Glutamatergic neuron (in vitro differentiated cells): ENCODE data around the gene P2RY8. TPM values are rescaled to one million over a fixed set of nuclear protein-coding genes. Genes with fewer than 3 reads are reported as not detected.
A peak's percentile ranks its signal among the peaks of the same experiment; 100 is the strongest.
"Not testable (repeated sequence)": the region's sequence is repeated elsewhere in the genome, so short reads cannot be mapped to it uniquely, and the experiment has no call there.

Experiments used
- DNase-seq: peaks from one replicate; pipeline ENCODE4 v3.0.0; 2022
- H3K27ac Mint-ChIP-seq: one replicate; pipeline ENCODE4 v1.8.0; 2020; ENCODE audit warnings: mild to moderate bottlenecking, mixed read lengths, inconsistent platforms; ENCODE audit not compliant: unreplicated experiment
- H3K27me3 Mint-ChIP-seq: one replicate; pipeline ENCODE4 v1.8.0; 2020; ENCODE audit warnings: mild to moderate bottlenecking, moderate library complexity, mixed read lengths, inconsistent platforms; ENCODE audit not compliant: unreplicated experiment
- H3K36me3 Mint-ChIP-seq: one replicate; pipeline ENCODE4 v1.8.0; 2020; ENCODE audit warnings: mild to moderate bottlenecking, mixed read lengths, inconsistent platforms; ENCODE audit not compliant: unreplicated experiment
- H3K4me1 Mint-ChIP-seq: one replicate; pipeline ENCODE4 v1.8.0; 2020; ENCODE audit warnings: mild to moderate bottlenecking, low read depth, mixed read lengths, inconsistent platforms; ENCODE audit not compliant: unreplicated experiment
- H3K4me3 Mint-ChIP-seq: one replicate; pipeline ENCODE4 v1.8.0; 2020; ENCODE audit warnings: mild to moderate bottlenecking, mixed read lengths, inconsistent platforms; ENCODE audit not compliant: unreplicated experiment
- H3K9me3 Mint-ChIP-seq: one replicate; pipeline ENCODE4 v1.8.0; 2020; ENCODE audit warnings: mild to moderate bottlenecking, moderate library complexity, mixed read lengths, inconsistent platforms; ENCODE audit not compliant: unreplicated experiment
- CTCF ChIP-seq: fragments of 200-600 bp; sonication (generic); IDR thresholded peaks from one replicate; pipeline ENCODE4 v1.5.0; 2021; ENCODE audit not compliant: partially characterized antibody, unreplicated experiment
- total RNA-seq: library from RNA; stranded (reverse); fragmentation: NEBNext Ultra II Directional; extraction: Animal tissue kit (Norgen Biotek cat#: 25700); gene quantifications from one replicate; pipeline ENCODE4 v1.2.1, GENCODE V29; 2021; ENCODE audit not compliant: unreplicated experiment

Gene P2RY8
- total RNA-seq, 1 donor from 2014 or later = 2.3 TPM

- no peak for TF ChIP-seq CTCF
- Mint-ChIP-seq H3K27me3 (peaks cover 7% of the 10 kb centered on the region), H3K4me1 (peaks cover 8% of the 10 kb centered on the region), H3K36me3 (peaks cover 8% of the 10 kb centered on the region), H3K9me3 (peaks cover 7% of the 10 kb centered on the region), H3K27ac (no peak overlapping the region), H3K4me3 (no peak overlapping the region)
- no peak for DNase-seq
These were observed 44.5 kb downstream of the P2RY8 start for GRCh38 chrX:1492421-1493012.

- DNase-seq = peak; percentile 47
- Mint-ChIP-seq H3K27me3 (peaks cover 7% of the 10 kb centered on the region), H3K4me1 (peaks cover 8% of the 10 kb centered on the region), H3K36me3 (peaks cover 8% of the 10 kb centered on the region), H3K4me3 (no peak overlapping the region), H3K27ac (no peak overlapping the region), H3K9me3 (peaks cover 7% of the 10 kb centered on the region)
- TF ChIP-seq CTCF = no peak
These were observed 45.1 kb downstream of the P2RY8 start for GRCh38 chrX:1491851-1492349.

- DNase-seq, H3K27me3 Mint-ChIP-seq, H3K36me3 Mint-ChIP-seq, H3K9me3 Mint-ChIP-seq, H3K4me3 Mint-ChIP-seq, H3K4me1 Mint-ChIP-seq, H3K27ac Mint-ChIP-seq: not testable (repeated sequence)
These were observed 45.7 kb downstream of the P2RY8 start for GRCh38 chrX:1491248-1491647.

GRCh38 chrX:1490723-1491122 is 46.3 kb downstream of the P2RY8 start:
- not testable (repeated sequence) for H3K4me3 Mint-ChIP-seq, DNase-seq, H3K4me1 Mint-ChIP-seq, H3K27me3 Mint-ChIP-seq, H3K9me3 Mint-ChIP-seq, H3K27ac Mint-ChIP-seq, H3K36me3 Mint-ChIP-seq

GRCh38 chrX:1489354-1489753 is 47.6 kb downstream of the P2RY8 start:
- not testable (repeated sequence) for H3K27me3 Mint-ChIP-seq, DNase-seq, H3K4me3 Mint-ChIP-seq, H3K9me3 Mint-ChIP-seq, H3K27ac Mint-ChIP-seq, H3K4me1 Mint-ChIP-seq, H3K36me3 Mint-ChIP-seq

- no peak for DNase-seq
- no peak overlapping the region for H3K4me3 Mint-ChIP-seq
- peaks cover 2% of the 10 kb centered on the region for H3K4me1 Mint-ChIP-seq
- H3K27me3 Mint-ChIP-seq = peaks cover 7% of the 10 kb centered on the region
- peaks cover 8% of the 10 kb centered on the region for H3K36me3 Mint-ChIP-seq
- no peak for TF ChIP-seq CTCF
- H3K9me3 Mint-ChIP-seq = peaks cover 5% of the 10 kb centered on the region
- no peak overlapping the region for H3K27ac Mint-ChIP-seq
These were observed 48.2 kb downstream of the P2RY8 start for GRCh38 chrX:1488745-1489144.
